ENCODE measurements around the gene OR6N2. TPM values are rescaled to one million over a fixed set of nuclear protein-coding genes. Genes with fewer than 3 reads are reported as not detected.

Gene OR6N2
- total RNA-seq, 1 experiment from 2014 or later: not detected

GRCh38 chr1:158724442-158724841, 56.6 kb downstream of the OR6N2 start:
- no peak for DNase-seq
- no peak overlapping the region for H2BK15ac ChIP-seq (ENCODE audit: low read depth, low read length)
- H3K79me1 ChIP-seq (ENCODE audit: insufficient read depth, low read depth, low read length, poor library complexity, severe bottlenecking): no peaks in the 10 kb centered on the region
- Mint-ChIP-seq H3K27ac (no peak overlapping the region), H3K4me1 (no peaks in the 10 kb centered on the region), H3K27me3 (ENCODE audit: low read depth) (no peaks in the 10 kb centered on the region; the same call in 1 of the 2 replicates), H3K36me3 (ENCODE audit: insufficient read depth in 1 of 3, low read depth in 3 of 3) (no peaks in the 10 kb centered on the region), H3K9me3 (no peaks in the 10 kb centered on the region), H3K4me3 (no peak overlapping the region)
- H4K20me1 ChIP-seq (ENCODE audit: control insufficient read depth, insufficient read depth, insufficient read length): no peaks in the 10 kb centered on the region
- H2BK12ac ChIP-seq (ENCODE audit: insufficient read length, low read depth, low read length): no peak overlapping the region
- no peak overlapping the region for H2AFZ ChIP-seq (ENCODE audit: low read length)
- H3K9me3 ChIP-seq (ENCODE audit: control insufficient read depth, low read depth, low read length): no peaks in the 10 kb centered on the region
- WGBS (ENCODE audit: extremely low coverage, insufficient read length, low lambda C conversion rate): no CpG with 5 or more reads among the region's 5 CpGs
- no peaks in the 10 kb centered on the region for H3K23me2 ChIP-seq (ENCODE audit: insufficient read length, low read depth, low read length, poor library complexity, severe bottlenecking)
- H3K14ac ChIP-seq (ENCODE audit: insufficient read depth, low read length): no peak overlapping the region
- H2BK20ac ChIP-seq (ENCODE audit: low read depth, low read length, poor library complexity, severe bottlenecking): no peak overlapping the region
- peak overlapping the region; percentile 82 for H3K56ac ChIP-seq (ENCODE audit: insufficient read length, low read depth, low read length)
- no peak overlapping the region for H4K91ac ChIP-seq (ENCODE audit: insufficient read length, low read depth, low read length)
- no peak overlapping the region for H3K23ac ChIP-seq (ENCODE audit: insufficient read length, low read depth, low read length)
- no peaks in the 10 kb centered on the region for H3K27me3 ChIP-seq (ENCODE audit: insufficient read depth, low read length)
- no peak overlapping the region for H2AK5ac ChIP-seq (ENCODE audit: insufficient read length, low read length)
- H3T11ph ChIP-seq (ENCODE audit: low read length): no peak overlapping the region
- no peak overlapping the region for H3K27ac ChIP-seq (ENCODE audit: insufficient read length, low read depth, low read length)
- H3K9ac ChIP-seq (ENCODE audit: extremely low read depth, insufficient read length, low read length): no peak overlapping the region
- no peak overlapping the region for H4K5ac ChIP-seq (ENCODE audit: insufficient read length, low read depth, low read length)
- no peak overlapping the region for H4K8ac ChIP-seq (replicated peaks; ENCODE audit: insufficient read length, low read depth, low read length)
- no peaks in the 10 kb centered on the region for H3K79me2 ChIP-seq (ENCODE audit: insufficient read depth, low read length)
- H3K4me2 ChIP-seq (ENCODE audit: insufficient read depth, insufficient read length, low read length): no peak overlapping the region
- no peak overlapping the region for H2BK120ac ChIP-seq (ENCODE audit: low read depth, low read length, poor library complexity, severe bottlenecking)
- no peak overlapping the region for H3K4ac ChIP-seq (ENCODE audit: low read depth, low read length)
- H3K4me1 ChIP-seq (ENCODE audit: insufficient read depth, low read length): no peaks in the 10 kb centered on the region
- H3K18ac ChIP-seq (ENCODE audit: insufficient read length, low read depth, low read length): no peak overlapping the region
- no peak for TF ChIP-seq CTCF (conservative IDR thresholded peaks at IDR 0.05)
- H2BK5ac ChIP-seq (ENCODE audit: insufficient read length, low read length): no peak overlapping the region

Other genes with a start within 250 kb of the OR6N2 start
- gene OR6Y1, start 226.8 kb downstream of the OR6N2 start, total RNA-seq (2021): not detected in 2 replicates
- gene OR6P1, start 210.6 kb downstream of the OR6N2 start, total RNA-seq (2021): not detected in 2 replicates
- not detected in 2 replicates for gene OR10X1, start 201.3 kb downstream of the OR6N2 start, total RNA-seq (2021)
- not detected in 2 replicates for gene OR10Z1, start 175.9 kb downstream of the OR6N2 start, total RNA-seq (2021)
- gene SPTA1, start 94.5 kb downstream of the OR6N2 start, total RNA-seq (2021): not detected in 2 replicates
- not detected in 2 replicates for gene OR6K2, start 80.6 kb downstream of the OR6N2 start, total RNA-seq (2021)
- not detected in 2 replicates for gene OR6K3, start 60.5 kb downstream of the OR6N2 start, total RNA-seq (2021)
- gene OR6K6, start 26.5 kb downstream of the OR6N2 start, total RNA-seq (2021): not detected in 2 replicates
- not detected in 2 replicates for gene OR6N1, start 9.0 kb downstream of the OR6N2 start, total RNA-seq (2021)
- not detected in 2 replicates for gene MNDA, start 50.1 kb upstream of the OR6N2 start, total RNA-seq (2021)
- gene PYHIN1, start 150.3 kb upstream of the OR6N2 start, total RNA-seq (2021): not detected in 2 replicates
- 2.9 and 3.4 TPM in 2 replicates for gene IFI16, start 228.7 kb upstream of the OR6N2 start, total RNA-seq (2021)

All from H9 (cell line).